Right ventricle myocardium inferior (tissue), 1 donor: ENCODE results near the gene NPAS2. TPM values are rescaled to one million over a fixed set of nuclear protein-coding genes. Genes with fewer than 3 reads are reported as not detected.

ENCODE experiments used
- ATAC-seq: fragments of 200-7000 bp; cut with Tn5 transposase; one replicate; pipeline ENCODE4 v1.9.1; 2020; ENCODE audit warnings: mild to moderate bottlenecking, moderate library complexity
- DNase-seq: peaks from one replicate; pipeline ENCODE4 v3.0.0; 2021; ENCODE audit errors: missing footprints
- intact Hi-C: fragments of 100-400 bp; cut with DNase I; formaldehyde crosslinking; loops from one replicate; pipeline ENCODE4 v1.11.0; 2022
- total RNA-seq: library from RNA; stranded (reverse); fragmentation: NEBNext Ultra II Directional; extraction: Animal tissue kit (Norgen Biotek cat#: 25700); gene quantifications from one replicate; pipeline ENCODE4 v1.2.1, GENCODE V29; 2021
- donor health status: DM: no; HTN: yes; CAD: no; lungs with severe emphysema.

NPAS2 gene
- total RNA-seq, 1 donor from 2014 or later, result 38.0 TPM

DNA sequence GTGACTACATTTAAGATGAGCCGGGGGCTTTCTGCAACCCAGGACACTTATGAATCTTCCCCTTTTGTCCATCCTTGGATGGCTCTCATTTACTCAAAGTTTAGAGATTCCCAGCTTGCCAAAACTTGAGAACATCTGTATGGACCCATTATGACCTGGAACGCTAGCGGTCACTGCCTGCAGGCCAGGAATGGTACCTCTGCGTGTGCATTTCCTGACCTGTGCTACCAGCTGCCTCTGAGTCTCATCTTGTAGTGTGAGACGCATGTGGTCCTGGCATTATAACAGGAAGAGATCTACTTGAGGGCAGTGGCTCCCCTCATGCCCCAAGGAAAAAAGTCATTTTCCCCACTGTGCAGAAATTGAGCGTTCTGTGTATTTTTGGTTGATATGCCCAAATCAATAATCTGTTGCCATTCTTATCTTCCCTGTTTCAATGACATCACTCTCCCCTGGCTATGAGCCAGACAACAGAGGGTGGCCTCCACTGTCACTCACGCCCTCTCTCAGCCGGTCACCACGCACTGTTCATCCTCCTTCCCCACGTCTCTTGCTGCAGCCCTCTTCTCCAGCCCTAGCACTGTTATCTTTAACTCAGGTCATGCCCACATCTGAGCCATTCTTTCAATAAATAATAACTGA, 28.5 kb upstream of the NPAS2 start:
- DNase-seq (no peak), ATAC-seq (no peak)
- intact Hi-C loops, result no loop called here

DNA sequence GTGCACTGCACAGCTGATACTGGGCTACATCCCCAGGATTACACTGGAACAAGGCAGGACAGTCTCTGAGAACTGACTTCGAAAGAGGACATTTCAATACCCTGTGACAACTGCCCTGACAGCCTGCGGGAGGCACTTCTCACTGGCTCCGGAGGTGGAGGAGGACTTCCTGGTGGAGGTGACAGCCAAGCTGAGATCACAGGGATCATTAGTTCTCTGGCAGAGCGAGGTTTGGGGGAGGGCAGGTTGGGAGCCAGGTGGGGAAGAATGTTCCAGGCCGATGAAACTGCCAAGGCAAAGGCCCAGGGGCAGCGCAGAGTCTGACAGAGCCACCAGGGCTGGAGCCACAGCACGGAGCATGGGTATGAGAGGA, 28.0 kb upstream of the NPAS2 start:
- intact Hi-C loops, result no loop called here
- ATAC-seq (no peak), DNase-seq (no peak)

DNA sequence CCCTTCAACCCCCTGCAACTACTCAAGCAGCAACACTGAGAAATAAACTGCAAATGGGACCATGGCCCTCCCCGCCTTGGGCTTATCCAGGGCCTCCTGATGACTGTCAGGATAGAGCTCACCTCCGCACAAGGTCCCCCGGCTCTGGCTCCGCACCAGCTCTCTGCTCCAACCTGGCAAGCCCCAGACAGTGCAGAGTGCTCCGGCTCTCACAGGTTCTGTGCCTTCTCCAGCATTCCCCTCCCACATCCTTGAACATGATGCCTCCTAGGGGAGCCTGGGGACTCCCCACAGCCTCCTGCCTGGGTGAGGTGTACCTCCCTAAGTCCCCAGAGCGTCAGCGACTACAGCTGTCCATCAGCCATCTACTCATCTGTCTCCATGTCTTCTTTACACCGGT, 26.7 kb upstream of the NPAS2 start:
- intact Hi-C loops, result no loop called here
- no peak for ATAC-seq
- no peak for DNase-seq

DNA sequence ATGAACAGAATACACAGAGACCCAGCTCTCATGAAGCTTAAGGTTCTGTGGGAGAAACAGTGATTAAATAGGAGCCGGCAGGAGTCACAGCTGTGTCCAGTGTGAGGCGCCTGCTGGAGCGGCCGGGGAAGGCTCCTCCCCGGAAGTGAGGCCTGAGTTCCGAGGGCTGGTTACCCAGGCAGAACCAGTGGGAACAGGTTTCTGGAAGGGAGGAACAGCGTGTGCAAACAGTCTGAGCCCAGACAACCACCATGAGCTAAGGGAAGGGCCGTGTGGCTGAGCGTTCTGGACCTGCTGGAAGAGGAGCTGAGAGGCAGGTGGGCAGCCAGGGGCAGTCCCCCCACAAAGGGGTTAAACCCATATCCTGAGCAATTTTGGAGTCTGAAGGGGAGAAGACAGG, 26.0 kb upstream of the NPAS2 start:
- ATAC-seq, result no peak
- intact Hi-C loops, result no loop called here
- no peak for DNase-seq

DNA sequence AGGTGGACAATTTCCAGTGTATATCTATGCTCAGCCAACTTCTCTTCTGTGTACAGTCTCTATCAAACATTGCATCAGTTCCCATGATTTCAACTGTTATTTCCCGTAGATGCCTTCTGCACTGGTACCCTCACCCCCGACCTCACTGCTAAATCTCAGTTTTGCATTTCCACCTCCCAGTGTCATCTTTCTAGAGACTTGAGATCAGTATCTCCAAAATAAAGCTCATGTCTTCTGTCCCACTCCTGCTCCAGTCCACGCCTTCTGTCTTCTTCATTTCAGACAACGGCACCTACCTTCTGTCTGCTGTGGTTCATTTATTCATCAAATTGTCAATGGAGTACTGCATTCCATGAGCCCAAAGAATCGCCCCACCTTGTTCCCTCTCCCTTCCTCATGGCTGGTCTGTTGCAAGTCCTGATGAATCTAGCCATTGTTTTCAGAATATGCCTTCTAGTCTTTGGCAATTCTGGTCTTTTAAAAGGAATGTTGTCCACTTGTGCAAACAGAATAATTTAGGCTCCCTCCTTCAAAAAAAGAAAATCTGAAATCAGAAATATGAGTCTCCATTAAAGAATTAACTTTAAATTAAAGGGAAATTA, 23.3 kb upstream of the NPAS2 start:
- ATAC-seq (no peak), DNase-seq (no peak)
- intact Hi-C loops, result no loop called here

DNA sequence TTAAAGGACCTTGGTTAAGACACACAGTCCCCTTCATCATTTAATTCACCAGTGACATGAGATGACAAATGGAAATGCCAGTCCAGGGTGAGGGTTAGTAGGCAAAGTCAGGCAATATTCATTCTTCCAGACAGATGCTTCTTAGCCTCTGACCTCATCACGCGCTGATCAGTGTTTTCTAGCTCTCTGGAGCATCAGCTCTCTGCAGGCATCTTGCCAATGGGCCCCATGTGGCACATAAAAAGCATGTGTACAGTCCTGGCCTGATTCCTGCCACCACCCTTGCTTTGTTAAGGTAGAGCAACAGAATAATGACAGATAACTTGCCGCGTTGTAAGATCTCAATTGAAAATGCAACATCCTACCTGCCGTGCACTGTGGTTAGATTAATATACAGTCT, 20.3 kb upstream of the NPAS2 start:
- no peak for DNase-seq
- intact Hi-C loops, result no loop called here
- no peak for ATAC-seq

DNA sequence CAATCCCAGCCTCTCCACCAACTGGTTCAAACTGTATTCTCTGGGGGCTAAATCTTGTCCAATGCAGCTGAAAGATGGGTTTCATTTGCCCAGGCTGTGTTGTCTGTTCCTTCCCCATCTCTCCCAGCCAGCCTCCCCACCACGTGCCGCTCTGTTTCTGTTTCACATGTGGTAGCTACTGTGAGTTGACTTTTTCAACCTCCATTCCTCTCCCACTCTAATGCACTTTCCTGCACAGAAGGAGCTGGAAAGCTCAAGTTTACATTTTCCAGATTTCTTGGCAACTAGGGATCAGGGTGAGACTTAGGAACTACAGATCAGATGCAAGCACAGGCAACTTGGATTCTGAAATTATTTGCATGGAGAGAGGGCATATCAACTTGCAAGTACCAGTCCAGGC, 19.0 kb upstream of the NPAS2 start:
- intact Hi-C loops, result no loop called here
- no peak for DNase-seq
- no peak for ATAC-seq

DNA sequence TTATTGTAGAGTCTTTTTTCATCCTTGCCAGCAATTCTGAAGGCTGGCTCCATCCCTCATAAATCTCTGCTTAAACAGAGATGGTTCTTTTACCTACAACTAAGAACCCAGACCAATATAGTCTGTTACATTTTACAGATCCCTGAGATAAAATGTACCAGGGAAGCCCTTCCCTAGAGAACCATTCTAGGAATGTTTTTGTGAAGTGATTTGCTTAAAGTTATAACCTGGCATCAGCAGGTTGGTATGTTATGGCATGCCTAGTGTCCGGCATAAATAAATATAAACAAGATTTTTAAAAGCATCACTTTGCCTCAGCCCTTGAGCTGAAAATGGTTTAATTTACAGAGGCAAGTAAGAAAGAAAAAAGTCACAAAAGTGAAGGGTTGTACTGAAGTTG, 18.5 kb upstream of the NPAS2 start:
- DNase-seq, result no peak
- ATAC-seq, result no peak
- intact Hi-C loops, result no loop called here

DNA sequence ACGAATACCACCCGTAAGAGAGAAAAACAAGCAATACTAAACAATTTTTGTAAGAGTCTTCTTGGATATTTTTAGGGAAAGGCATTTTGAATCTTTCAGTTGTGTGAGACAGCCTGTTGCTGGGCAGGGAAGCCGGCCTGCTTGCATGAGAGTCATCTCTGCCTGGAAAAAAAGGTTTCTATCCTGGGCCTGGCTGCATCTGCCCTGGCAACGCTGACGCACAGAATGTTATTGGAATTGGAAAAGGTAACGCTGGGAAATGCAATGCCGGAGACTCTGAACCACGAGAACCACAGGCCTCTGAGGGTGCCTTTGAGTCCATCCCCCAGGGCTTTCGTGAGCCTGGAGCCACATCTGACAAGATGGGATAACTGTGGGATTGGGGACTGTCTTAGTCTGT, 17.9 kb upstream of the NPAS2 start:
- ATAC-seq (no peak), DNase-seq (no peak)
- intact Hi-C loops, result no loop called here

DNA sequence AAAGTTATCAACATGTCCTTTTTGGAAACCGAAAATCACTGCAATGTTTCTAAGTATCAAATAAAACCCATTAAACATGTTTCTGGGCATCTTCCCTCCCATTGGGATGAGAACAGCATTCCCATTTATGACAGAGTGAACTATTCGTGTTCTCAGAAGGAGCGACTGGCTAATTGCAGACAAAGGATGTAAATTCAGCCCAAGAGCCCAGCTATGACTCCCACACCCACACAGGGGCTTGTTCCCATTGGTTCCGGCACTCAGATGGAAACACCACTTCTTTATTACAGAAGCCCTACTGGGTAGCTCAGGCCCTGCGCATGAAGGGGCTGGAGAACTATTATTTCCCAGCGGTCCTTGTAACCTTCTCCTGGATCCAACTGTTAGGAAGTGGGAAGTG, 16.6 kb upstream of the NPAS2 start:
- ATAC-seq, result no peak

DNA sequence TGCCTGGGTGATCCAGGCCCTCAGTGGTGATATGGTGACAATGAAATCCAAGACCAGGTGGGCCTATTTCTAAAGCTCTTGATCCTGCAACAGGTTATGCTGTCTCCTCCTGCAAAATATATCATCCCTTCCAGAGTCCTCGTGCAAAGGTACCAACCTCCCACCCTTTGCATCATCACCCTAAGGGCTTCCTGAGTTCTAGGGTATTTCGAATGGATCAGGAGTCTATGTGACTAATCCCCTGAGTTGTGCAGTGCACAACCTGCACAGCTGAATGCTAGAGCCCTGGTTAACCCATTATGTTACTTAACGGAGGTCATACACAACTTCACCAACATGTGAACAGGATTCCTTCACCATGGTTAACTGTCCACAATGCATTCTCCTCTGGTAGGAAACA, 13.4 kb upstream of the NPAS2 start:
- intact Hi-C loops, result no loop called here
- no peak for DNase-seq
- no peak for ATAC-seq

More for the DNA sequence above, 16.6 kb upstream of the NPAS2 start:
- intact Hi-C loops, result no loop called here
- DNase-seq, result no peak

DNA sequence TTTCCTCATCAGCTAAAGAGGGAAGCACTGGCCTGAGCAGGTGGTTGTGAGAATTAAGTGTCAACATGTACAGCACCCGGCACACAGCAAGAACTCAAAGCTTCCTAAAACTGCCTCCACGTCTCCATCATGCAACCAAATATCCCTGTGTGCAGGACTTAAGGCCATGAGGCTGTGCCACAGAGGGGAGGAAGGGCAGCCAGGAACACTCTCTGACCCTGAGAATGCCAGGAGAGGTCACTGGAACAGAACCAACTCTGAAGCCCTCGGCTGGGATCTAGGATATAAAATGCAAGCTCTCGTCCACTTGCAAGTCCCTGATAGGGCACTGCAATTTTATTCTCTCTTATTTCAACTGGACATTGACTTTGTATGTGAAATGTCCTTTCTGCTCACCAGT, 12.2 kb upstream of the NPAS2 start:
- no peak for DNase-seq
- intact Hi-C loops, result no loop called here
- peak; percentile 49 for ATAC-seq

DNA sequence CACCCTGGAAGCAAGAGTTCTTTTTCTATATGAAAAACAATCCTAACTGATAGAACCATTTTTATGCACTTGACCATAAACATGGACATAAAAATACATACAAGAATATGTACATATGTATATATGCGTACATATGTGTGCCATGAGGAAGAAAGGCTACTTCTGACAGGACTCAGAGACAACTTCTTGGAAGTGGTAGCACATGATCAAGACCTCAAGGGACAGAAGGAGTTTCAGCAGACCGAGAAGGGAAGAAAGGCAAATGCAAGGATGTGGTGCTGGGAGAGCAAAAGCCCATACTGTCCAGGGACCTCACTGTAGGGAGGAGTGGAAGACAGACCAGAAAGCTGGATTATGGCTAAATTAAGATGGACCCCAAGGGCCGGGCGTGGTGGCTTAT, 11.4 kb upstream of the NPAS2 start:
- intact Hi-C loops, result no loop called here

DNA sequence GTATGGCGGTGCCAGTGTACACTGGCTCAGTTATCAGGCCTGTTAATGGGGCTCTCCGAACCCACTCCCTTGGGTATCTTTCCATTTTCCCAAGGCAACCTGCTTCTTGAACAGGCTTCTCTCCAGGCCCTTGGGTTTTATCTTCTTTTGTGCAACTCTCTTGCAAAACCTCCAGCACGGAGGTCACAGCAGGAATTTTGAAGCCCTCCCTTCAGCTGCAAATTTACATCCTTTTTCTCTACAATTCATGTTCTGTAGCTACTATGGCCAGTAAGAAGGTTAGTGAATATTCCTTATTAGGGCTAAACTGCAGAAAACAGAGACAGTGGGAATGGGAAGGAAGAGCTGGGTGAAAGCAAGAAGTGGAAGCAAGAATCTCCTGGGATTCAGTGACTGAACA, 10.4 kb upstream of the NPAS2 start:
- intact Hi-C loops, result no loop called here
- no peak for DNase-seq
- no peak for ATAC-seq

More for the DNA sequence above, 11.4 kb upstream of the NPAS2 start:
- no peak for DNase-seq
- no peak for ATAC-seq

DNA sequence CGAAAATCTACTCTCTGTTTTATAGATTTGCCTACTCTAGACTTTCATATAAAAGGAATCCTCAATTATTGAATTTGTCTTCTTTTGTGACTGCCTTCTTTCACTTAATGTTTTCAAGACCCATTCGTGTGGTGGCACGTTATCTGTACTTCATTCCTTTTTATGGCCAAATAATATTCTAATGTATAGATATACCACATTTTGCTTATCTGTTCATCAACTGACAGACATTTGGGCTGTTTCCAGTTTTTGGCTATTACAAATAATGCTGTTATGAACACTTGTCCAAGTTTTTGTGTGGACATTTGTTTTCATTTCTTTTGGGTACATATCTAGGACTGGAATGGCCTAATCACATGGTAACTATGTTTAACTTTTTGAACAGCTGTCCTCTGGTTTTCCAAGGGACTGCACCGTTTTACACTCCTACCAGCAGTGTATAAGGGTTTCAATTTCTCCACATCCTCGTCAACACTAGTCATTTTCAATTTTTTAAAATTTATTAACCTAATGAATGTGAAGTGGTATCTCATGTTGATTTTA, 9.3 kb upstream of the NPAS2 start:
- ATAC-seq (no peak), DNase-seq (no peak)
- intact Hi-C loops, result no loop called here

DNA sequence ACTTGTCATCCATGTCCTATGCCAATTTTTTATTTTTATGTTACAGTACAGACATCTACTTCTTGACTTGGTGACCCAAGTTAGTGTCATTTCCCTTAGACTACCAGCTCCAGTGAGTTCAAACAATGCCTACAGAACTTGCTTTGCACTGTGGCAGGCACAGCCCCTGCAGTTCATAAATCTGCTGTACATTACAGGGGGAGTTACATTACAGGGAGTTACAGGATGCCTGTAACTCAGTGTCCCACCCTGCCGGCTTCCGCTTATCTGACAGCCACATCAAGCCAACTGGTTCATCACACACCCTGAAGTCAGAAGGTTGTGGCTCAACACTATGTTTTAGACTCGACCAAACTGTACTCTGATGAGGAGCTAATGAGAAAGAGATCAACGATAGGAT, 7.8 kb upstream of the NPAS2 start:
- DNase-seq, result no peak
- intact Hi-C loops, result no loop called here
- ATAC-seq, result no peak

DNA sequence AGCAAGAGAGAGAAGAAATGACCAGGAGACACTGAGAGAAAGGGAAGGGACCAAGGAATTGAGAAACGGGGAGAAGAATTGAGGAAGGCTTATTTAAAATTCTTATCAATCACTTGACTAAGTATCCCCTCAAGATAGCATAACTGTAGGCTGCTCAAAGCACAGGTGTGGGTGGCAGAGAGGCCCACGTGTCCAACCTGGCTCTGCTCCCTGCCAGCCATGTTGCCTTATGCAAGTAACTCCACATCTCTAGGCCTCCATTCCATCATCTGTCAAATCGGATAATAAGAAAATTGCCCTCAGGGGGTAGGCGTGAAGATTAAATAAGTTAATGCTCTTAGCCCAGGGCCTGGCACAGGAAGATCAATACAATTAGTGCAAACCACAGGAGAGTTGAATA, 7.4 kb upstream of the NPAS2 start:
- intact Hi-C loops, result no loop called here
- no peak for DNase-seq

DNA sequence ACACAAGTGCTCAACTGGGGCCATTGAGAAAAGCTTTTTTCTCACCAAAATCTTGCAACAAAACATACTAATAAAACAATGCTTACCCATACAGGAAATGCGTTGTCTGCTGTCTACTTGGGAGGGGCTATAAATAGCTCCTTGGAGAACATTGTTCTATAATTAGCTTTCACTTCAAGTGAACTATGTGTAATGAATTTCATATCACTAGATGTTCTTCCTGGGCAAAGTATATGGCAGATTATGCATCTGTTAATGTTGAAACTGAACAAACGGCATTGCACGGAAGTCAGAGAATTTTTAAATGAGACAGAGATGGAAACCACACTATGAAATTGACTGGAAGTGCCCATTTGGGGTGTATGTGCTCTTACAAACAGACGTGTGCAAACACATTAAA, 6.4 kb upstream of the NPAS2 start:
- intact Hi-C loops, result loop anchor here (1.0 kb wide), 1 partner anchor 60 kb away; no protein-coding TSS in a partner anchor
- ATAC-seq, result peak; percentile 76
- DNase-seq, result no peak

More for the DNA sequence above, 7.4 kb upstream of the NPAS2 start:
- no peak for ATAC-seq

DNA sequence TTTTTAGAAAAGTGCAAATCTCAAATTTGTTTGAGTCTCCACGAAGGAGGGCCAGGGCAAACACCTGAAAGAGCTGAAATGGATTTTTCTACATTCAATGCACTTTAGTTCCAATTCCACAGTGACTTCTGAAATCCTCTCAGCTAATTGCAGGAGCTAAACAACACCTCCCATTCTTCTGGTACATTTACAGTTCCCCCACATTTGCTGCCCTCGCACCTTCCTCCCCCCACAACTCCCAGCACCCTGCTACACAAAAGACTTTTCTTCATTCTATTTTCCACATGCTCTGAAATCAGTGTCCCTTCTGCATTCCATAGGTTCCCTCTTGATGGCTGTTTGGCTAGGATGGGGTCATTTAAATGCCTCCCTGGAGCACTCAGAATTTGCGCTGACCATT, 5.9 kb upstream of the NPAS2 start:
- ATAC-seq (no peak), DNase-seq (no peak)
- intact Hi-C loops, result no loop called here

DNA sequence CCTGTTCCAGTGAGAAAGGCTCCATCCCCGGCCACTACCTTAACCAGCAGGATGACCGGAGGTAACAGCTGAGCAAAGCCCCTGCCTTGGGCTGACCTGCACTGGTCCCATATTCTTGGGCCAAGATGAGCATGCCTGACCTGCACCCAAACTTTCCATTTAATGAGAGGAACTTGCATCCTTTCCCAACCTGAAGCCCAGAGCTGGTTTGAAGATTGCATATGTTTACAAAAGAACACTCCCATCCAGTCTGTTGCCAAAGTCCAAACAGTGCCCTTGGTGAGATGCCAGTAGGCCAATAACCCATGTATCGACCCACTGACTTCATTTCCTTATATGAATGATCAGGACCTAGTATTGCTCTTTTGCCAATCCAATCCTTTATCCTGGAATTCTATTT, 5.5 kb upstream of the NPAS2 start:
- ATAC-seq (no peak), DNase-seq (no peak)
- intact Hi-C loops, result no loop called here
